Right kidney (tissue), 1 donor: ENCODE results near the gene HCLS1.
"Not testable (repeated sequence)": the region's sequence is repeated elsewhere in the genome, so short reads cannot be mapped to it uniquely, and the experiment has no call there.

Experiments
- DNase-seq: peaks from one replicate; pipeline ENCODE4 v3.0.0-alpha.2; 2016

HCLS1 gene

GRCh38 chr3:121658716-121659435 is 1.8 kb downstream of the HCLS1 start:
- no peak for DNase-seq

DNA sequence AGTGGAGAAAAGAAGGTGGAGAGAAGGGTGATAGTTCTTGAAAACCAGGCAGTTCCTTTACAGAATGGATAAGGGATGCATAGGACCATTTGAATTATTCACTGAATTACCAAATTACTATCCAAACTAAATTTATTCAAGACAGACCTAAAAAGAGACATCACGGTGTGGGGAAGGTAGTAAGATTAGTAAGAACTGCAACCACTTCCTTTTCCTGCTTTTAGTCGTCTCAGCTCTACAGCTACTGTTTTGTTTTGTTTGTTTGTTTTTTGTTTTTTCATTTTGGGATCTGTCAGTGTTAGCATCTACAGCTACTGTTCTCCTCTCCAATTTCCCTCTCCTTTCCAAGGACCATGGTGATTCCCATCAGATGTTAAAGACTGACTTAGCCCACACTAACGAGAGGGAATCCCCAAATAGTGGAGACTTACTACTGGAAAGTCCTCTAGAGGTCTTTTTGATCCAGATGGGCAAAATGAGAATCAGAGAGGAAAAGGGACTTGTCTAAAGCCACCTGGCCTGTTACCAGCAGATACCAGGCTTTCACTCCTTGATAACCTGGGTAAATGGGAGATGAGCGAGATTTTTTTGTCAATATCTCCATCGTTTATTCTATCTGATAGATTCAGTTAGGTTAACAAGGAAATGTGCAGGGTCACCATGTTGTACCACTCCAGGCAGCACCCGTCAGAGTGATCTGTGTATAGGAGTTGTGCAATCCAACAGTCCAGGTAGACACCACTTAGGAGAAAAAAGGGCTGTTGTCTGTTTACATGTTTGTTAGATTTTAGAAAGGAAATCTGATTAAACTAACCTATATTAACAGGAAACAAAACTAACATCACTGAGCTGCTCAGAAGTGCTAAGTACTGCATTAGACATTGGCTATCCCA is 6.0 kb downstream of the HCLS1 start:
- DNase-seq = no peak

GRCh38 chr3:121651684-121652083 is 9.0 kb downstream of the HCLS1 start:
- DNase-seq = no peak

DNA sequence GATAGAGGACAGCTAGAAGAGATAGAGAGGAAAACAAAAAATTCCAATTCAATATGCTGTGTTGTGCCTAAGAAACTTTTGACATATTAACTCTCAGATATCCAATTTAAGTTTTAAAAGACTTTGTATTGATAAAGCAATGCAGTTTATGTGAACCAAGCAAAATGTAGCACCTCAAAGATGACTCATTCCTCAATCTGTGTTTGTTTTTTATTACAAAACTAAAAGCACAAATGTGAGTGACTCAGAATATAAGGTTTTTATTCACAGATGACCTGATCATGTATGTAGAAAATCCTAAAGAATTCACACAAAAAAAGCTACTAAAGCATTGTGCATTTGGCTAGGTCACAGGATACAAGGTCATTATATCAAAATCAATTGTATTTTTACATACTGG is 11.1 kb downstream of the HCLS1 start:
- DNase-seq = no peak

DNA sequence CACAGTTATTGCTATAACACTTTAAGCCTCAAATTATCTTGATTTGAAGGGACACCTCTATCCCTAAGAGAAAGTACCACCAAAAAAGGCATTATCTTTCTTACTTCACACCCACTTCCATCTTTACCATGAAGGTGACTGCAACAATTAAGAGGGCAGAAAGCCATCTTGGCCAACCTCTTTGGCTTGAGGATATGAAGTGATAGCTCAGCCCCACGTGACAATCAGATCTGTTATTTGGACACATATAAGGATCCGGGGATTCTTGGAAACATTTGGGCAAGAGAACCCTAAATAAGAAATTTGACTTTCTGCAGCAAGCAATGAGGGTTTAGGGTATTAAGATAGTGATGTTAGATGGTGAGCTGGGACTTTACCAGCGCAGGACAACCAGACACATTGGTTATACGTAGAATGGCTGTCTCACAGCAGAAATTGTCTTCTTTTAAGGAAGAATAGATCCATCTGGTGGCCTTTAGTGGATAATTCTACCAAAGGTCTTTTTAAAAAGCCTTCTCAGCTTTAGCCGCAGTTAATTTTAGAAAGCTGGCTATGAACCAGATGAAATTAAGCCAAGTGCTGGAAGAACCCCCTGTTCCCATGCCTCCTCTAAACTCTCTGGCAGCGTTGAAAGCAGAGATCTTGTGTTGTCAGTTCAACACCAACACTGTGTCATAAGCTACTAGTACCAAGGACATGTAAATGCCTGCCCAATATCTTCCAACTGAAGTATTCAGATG is 12.3 kb downstream of the HCLS1 start:
- no peak for DNase-seq

- DNase-seq = no peak
These were observed 15.6 kb downstream of the HCLS1 start for GRCh38 chr3:121645054-121645453.

- no peak for DNase-seq
These were observed 17.9 kb downstream of the HCLS1 start for GRCh38 chr3:121642601-121643314.

- no peak for DNase-seq
These were observed 19.6 kb downstream of the HCLS1 start for GRCh38 chr3:121641127-121641526.

- no peak for DNase-seq
These were observed 22.8 kb downstream of the HCLS1 start for GRCh38 chr3:121637922-121638321.

- DNase-seq = no peak
These were observed 30.3 kb downstream of the HCLS1 start for GRCh38 chr3:121630355-121630754.

- no peak for DNase-seq
These were observed 31.1 kb downstream of the HCLS1 start for GRCh38 chr3:121629601-121630000.

- no peak for DNase-seq
These were observed 33.1 kb downstream of the HCLS1 start for GRCh38 chr3:121627622-121628021.

- DNase-seq = no peak
These were observed 33.5 kb downstream of the HCLS1 start for GRCh38 chr3:121627211-121627610.

- DNase-seq = no peak
These were observed 34.2 kb downstream of the HCLS1 start for GRCh38 chr3:121626495-121626894.

DNA sequence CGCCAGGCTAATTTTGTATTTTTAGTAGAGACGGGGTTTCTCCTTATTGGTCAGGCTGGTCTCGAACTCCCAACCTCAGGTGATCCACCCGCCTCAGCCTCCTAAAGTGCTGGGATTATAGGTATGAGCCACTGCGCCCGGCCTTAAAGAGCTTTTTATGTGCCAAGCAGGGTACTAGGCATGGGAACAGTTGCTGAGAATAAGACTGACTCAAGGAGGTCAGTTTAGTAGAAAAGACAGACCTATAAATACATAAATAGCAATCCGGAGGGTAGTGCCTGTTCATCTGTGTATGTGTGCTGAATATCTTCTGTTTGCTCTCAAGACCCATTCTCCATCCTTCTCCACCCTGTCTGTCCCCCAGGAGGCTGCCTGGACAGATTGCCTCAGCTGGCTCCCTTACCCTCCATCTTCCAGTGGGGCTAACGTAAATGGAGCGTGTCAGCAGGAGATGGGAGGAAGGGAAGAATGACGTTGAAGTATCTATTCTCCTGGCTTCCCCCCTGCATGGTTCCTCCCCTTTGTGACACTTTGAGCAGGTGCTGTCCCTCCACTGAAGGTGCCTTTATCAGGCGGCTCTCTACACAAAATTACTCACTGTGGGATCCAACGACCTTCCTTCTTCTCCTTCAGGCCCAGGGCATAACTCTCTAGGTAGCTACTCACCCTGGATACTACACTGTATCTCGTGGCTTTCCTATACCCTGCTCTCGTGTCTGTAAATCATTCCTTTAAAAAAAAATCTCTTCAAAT is 36.4 kb downstream of the HCLS1 start:
- no peak for DNase-seq

DNA sequence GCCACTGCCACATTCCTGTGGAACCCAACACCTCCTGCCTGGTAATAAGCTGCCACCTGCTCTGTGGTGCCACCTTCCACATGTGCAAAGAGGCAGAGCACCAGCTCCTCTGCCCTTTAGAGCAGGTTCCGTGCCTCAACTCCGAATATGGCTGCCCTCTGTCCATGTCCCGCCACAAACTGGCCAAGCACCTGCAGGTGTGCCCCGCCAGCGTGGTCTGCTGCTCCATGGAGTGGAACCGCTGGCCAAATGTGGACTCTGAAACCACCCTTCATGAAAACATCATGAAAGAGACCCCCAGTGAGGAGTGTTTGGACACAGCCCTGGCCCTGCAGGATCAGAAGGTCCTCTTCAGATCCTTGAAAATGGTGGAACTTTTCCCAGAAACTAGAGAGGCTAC is 39.2 kb downstream of the HCLS1 start:
- DNase-seq = no peak

DNA sequence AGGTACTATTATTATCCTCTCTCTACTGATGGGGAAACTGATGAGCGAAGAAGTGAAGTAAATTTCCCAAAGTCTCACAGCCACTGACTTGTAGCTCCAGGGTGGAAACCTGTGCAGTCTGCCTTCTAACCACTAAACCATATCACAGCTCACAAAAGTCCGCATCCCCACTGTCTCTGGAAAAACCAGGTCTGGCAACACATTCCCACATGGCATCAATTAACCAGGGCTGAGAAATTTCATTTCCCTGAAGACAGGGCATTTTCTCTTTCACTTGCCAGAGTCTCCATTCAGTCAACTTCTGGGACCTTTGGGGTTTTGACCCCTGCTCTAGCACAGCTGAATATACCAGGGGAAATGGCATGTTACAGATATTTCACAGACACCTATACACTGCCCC is 41.0 kb downstream of the HCLS1 start:
- DNase-seq = no peak

GRCh38 chr3:121606106-121606505 is 54.6 kb downstream of the HCLS1 start:
- no peak for DNase-seq

GRCh38 chr3:121604759-121605158 is 55.9 kb downstream of the HCLS1 start:
- DNase-seq = no peak

GRCh38 chr3:121601212-121601812 is 59.4 kb downstream of the HCLS1 start:
- DNase-seq = no peak

DNA sequence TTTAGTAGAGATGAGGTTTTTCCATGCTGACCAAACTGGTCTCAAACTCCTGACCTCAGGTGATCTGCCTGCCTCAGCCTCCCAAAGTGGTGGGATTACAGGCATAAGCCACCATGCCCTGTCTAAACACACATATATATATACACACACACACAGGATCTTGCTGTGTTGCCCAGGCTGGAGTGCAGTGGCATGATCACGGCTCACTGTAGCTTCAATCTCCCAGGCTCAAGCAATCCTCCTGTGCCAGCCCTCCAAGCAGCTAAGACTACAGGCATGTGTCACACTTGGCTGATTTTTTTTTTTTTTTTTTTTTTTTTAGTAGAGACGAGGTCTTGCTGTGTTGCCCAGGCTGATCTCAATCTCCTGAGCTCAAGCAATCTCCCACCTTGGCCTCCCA is 60.8 kb downstream of the HCLS1 start:
- DNase-seq = not testable (repeated sequence)
